ENCODE data around the gene EIF2S1. TPM values are rescaled to one million over a fixed set of nuclear protein-coding genes. Genes with fewer than 3 reads are reported as not detected.

The EIF2S1 gene
- total RNA-seq, result 110 and 122 TPM in 2 replicates

GRCh38 chr14:67359775-67360469 lies at the start of gene EIF2S1, which contains the start of gene ATP6V1D:
TSS of gene EIF2S1 (plus strand) at chr14:67360328. CDS start at chr14:67364768, 4,440 bp downstream.
TSS of gene ATP6V1D (minus strand) at chr14:67359804. CDS start at chr14:67359698, 106 bp downstream.

GRCh38 chr14:67411820-67412421 lies 51.8 kb downstream of the EIF2S1 start, which contains the start of gene PLEK2:
TSS of gene PLEK2 (minus strand) at chr14:67412165. CDS start at chr14:67412059, 106 bp downstream.

Small RNAs within 50 kb of the gene (small RNA-seq; reads per million reads assigned to genes)
- gene RF00019, result not detected

Other genes starting within 250 kb of the EIF2S1 start
- 0.12 TPM in 1 of 2 replicates, not detected in the other for gene GARIN2, start 170.9 kb upstream of the EIF2S1 start, total RNA-seq
- 17.6 and 18.7 TPM in 2 replicates for gene PALS1, start 118.9 kb upstream of the EIF2S1 start, total RNA-seq
- gene ATP6V1D, start 524 bp upstream of the EIF2S1 start, total RNA-seq, result 82.0 and 83.9 TPM in 2 replicates
- 1.9 and 2.6 TPM in 2 replicates for gene PLEK2, start 51.8 kb downstream of the EIF2S1 start, total RNA-seq
- 1.6 and 1.8 TPM in 2 replicates for gene TMEM229B, start 128.4 kb downstream of the EIF2S1 start, total RNA-seq
- gene PLEKHH1, start 173.0 kb downstream of the EIF2S1 start, total RNA-seq, result 0.32 and 1.8 TPM in 2 replicates
- 14.8 TPM in 2 replicates for gene PIGH, start 239.9 kb downstream of the EIF2S1 start, total RNA-seq